Measurements from ENCODE around the gene UNC13D.

Gene UNC13D

DNA sequence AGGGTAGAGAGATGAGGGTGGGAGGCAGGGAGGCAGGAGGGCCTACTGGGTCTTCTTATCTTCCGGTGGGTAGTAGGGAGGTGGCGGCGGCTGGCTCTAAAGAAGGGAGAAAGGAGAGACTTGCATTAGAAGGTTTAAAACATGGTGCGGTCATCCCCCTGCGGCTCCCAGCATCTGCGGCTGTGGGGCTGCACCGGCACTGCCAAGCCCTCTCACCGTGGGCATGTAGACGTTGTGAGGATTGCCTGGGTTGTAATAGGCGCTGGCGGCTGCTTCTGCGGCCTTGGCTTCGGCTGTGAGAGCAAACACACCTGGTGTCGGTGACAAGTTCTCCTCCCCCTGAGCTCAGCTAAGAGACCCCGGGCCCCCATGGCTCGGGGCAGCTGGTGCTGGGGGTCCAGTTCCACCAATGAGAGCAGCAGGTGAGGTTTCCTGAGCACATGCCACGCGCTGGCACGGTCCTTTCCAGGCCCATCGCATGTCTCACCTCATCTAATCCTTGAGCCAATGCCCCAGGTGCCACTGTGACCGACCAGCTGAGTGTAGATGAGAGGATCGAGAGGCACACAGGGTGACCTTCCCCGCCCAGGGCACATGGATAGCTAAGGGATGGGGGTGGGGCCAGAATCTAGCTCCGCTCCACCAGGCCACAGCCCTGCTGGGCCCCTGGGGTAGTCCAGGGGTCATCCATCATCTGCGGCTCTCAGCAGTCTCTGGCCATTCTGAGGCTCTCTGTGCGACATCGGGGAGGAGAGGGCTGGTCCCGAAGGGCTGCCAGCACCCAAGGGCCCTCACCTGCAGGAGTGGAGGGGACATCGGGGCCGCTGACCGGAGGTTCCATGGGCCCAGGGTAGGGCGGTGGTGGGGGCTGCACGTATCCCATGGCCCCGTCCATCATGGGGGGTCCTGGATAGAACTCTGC is 2.7 kb upstream of the UNC13D start:
- H3K27ac Mint-ChIP-seq, result peak overlapping the region; percentile 96

DNA sequence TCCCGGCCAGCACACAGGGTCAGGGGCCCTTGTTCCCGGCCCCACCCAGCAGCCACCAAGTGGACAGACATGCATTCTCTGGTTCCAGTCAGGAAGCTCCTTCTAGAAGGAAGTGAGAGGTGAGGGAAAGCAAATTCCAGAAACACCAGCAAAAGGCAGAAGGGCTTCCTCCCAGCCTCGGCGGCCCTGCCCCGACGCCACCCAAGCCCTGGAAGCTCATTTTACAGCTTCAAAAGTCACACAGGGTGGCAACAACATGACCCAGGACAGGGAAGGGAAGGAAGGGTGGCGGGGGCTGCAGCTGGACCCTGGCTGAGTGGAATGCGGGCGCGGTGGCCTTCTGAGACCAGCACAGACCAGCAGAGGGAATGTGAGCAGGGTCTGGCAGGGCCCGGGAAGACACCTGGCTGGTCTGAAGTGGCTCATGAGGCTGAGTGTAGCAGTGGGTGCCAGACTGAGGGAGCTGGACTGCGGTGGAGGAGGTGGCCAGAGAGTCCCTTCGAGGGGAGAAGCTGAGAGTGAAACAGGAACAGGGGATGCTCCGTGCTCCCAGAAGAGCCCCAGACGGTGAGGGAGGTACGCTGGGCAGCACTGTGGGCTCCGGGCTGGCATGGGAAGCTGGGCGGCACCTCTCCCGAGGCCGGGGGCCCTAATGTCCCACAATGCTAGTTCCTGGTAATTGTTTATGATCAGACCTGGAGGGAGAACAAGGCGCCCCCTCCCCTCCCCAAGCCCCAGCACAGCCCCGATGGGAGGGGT is 1.9 kb upstream of the UNC13D start:
- peaks cover 26% of the 10 kb centered on the region for H3K4me1 Mint-ChIP-seq
- no peak for ATAC-seq

More for the DNA sequence above, 2.7 kb upstream of the UNC13D start:
- DNase-seq (ENCODE audit: low spot score in 2 of 2) (no peak), ATAC-seq (no peak)
- H3K36me3 Mint-ChIP-seq, result peaks cover 85% of the 10 kb centered on the region
- peaks cover 24% of the 10 kb centered on the region for H3K4me1 Mint-ChIP-seq
- H3K9me3 Mint-ChIP-seq, result no peaks in the 10 kb centered on the region
- no peak overlapping the region for H3K4me3 Mint-ChIP-seq

DNA sequence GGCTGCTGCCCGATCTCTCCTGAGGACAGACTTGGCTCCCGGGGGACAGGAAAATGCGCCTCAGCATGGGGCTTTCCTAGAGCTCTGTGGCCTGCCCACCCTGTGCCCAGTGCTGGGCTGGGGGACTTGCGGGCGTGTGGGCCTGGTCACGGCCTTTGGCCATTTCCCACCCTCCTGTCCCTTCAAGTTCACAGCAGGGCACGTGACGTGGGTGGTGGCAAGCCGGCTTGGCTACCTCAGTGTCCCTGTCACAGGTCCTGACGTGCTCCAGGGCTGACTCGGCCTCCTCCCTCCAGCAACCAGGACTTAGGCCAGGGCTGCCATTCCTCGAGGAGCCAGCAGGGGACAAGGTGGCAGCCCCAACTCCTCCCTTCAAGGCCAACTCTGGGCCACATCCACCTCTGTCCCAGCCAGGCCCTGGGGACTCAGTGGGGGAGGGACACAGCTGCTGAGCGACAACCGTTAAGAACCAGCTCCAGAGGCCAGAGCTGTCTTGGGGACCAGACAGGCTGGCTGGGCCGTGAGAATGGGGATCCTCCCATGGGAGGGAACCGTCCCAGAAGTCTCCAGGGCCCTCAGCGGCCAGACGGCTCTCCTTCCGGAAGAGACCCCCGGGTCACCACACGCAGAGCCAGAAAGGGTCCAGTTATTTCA is 981 bp upstream of the UNC13D start:
- peak; percentile 53 to 77 for DNase-seq (ENCODE audit: low spot score in 2 of 2)
- H3K9me3 Mint-ChIP-seq, result no peaks in the 10 kb centered on the region

More for the DNA sequence above, 1.9 kb upstream of the UNC13D start:
- no peaks in the 10 kb centered on the region for H3K9me3 Mint-ChIP-seq
- peak overlapping the region; percentile 96 for H3K27ac Mint-ChIP-seq
- no peak overlapping the region for H3K4me3 Mint-ChIP-seq
- peaks cover 85% of the 10 kb centered on the region for H3K36me3 Mint-ChIP-seq
- no peak for DNase-seq (ENCODE audit: low spot score in 2 of 2)

DNA sequence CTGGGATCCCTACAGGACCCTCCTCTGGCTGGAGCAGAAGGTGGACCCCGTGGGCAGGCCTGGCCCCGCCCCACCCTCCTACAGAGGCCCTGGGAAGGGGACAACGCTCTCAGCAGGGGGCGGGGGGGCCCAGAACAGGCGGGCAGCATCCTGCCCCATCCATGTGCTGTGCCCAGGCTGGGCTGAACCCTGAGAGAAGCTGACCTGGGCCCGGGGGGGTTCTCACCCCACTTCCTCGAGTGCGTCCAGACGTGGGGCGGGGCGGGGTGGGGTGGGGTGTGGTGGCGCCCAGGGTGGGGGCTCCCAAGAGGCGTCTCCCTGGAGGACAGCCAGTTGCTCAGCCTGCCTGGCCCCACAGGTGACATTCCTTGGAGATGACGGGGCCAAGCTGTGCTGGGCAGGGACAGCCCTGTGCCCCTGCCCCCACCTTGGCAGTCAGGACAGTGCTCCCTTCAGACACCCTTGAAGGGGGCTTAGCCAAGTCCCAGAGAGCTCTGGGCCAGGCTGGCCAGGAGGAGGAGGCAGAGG is 390 bp upstream of the UNC13D start:
- H3K4me3 Mint-ChIP-seq, result peak overlapping the region; percentile 86
- H3K36me3 Mint-ChIP-seq, result peaks cover 85% of the 10 kb centered on the region
- H3K9me3 Mint-ChIP-seq, result no peaks in the 10 kb centered on the region
- ATAC-seq (peak; percentile 40), DNase-seq (ENCODE audit: low spot score in 2 of 2) (no peak)
- peaks cover 26% of the 10 kb centered on the region for H3K4me1 Mint-ChIP-seq
- H3K27ac Mint-ChIP-seq, result peak overlapping the region; percentile 96

More for the DNA sequence above, 981 bp upstream of the UNC13D start:
- Mint-ChIP-seq H3K4me3 (peak overlapping the region; percentile 86), H3K4me1 (peaks cover 26% of the 10 kb centered on the region), H3K27ac (peak overlapping the region; percentile 96), H3K36me3 (peaks cover 85% of the 10 kb centered on the region)
- ATAC-seq, result peak; percentile 75

DNA sequence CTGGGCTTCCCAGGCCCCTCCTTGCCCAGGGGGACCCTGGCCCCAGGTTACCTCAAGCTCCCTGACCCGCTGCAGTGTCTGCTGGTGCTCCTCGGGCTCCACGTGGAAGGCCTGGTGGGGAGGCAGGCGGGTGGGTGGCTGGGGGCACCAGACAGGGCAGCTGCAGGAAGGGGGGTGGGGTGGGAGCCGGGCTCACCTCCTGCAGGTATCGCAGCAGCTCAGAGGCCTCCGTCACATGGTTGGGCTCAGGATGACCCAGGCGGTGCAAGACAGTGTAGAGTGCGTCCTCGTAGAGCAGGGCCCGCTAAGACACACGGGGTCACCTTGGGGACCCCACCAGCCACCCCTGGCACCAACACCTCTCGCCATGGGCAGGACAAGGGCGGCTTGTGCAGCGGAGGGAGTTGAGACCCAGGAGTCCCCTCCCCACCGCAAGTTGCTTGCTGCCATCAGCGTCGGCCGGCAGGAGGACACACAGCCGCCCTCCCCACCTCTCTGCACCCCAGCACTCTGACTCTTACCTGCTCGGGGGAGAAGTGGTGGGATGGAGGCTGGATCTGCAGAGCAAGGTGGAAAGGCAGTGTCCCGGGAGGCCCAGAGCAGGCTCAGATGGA is 1.1 kb downstream of the UNC13D start:
- H3K36me3 Mint-ChIP-seq, result peaks cover 85% of the 10 kb centered on the region
- no peaks in the 10 kb centered on the region for H3K9me3 Mint-ChIP-seq
- H3K4me1 Mint-ChIP-seq, result peaks cover 21% of the 10 kb centered on the region
- DNase-seq (ENCODE audit: low spot score in 2 of 2) (no peak), ATAC-seq (peak; percentile 25)
- H3K4me3 Mint-ChIP-seq, result peak overlapping the region; percentile 86
- peak overlapping the region; percentile 96 for H3K27ac Mint-ChIP-seq

DNA sequence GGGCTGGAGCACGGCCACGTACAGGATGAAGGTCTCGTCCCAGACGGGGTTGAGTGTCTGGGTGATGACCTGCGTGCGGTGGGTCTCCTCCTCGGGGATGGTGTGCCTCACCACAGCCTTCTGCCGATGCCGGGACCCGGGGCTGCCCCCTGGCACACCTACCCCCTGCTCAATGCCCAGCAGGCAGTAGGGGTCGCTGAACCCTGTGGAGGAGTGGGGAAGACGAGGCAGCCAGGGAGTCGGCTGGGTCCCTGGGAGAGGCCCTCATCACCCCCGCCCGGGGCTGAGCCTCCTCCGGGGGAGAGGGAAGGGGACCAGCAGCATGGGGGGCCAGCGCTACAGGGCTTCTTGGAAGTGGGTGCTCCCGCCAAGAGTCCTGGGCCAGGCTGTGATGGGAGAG is 1.8 kb downstream of the UNC13D start:
- ATAC-seq, result no peak
- no peak for DNase-seq (ENCODE audit: low spot score in 2 of 2)
- Mint-ChIP-seq H3K36me3 (peaks cover 85% of the 10 kb centered on the region), H3K4me3 (peak overlapping the region; percentile 86), H3K9me3 (no peaks in the 10 kb centered on the region), H3K27ac (peak overlapping the region; percentile 86), H3K4me1 (peaks cover 21% of the 10 kb centered on the region)

DNA sequence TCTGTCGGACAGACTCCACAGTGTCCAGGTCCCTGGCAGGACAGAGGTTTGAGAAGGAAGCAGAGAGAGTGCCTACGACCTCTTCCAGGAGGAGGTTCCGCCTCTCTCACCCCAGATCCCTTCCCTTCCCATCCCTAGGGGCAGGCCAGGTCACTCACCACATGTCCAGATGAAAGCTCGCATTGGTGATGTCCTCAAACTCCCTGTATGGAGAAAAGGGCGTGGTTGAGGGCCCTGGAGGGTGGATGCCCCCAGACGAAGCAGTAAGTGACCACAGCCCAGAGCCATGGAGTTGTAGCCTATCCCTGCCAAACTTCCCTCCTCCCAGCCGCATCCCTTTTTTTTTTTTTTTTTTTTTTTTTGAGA is 3.4 kb downstream of the UNC13D start:
- Mint-ChIP-seq H3K4me1 (peaks cover 15% of the 10 kb centered on the region), H3K36me3 (peaks cover 82% of the 10 kb centered on the region), H3K27ac (no peak overlapping the region), H3K4me3 (no peak overlapping the region), H3K9me3 (no peaks in the 10 kb centered on the region)
- DNase-seq (ENCODE audit: low spot score in 2 of 2), result no peak
- no peak for ATAC-seq

DNA sequence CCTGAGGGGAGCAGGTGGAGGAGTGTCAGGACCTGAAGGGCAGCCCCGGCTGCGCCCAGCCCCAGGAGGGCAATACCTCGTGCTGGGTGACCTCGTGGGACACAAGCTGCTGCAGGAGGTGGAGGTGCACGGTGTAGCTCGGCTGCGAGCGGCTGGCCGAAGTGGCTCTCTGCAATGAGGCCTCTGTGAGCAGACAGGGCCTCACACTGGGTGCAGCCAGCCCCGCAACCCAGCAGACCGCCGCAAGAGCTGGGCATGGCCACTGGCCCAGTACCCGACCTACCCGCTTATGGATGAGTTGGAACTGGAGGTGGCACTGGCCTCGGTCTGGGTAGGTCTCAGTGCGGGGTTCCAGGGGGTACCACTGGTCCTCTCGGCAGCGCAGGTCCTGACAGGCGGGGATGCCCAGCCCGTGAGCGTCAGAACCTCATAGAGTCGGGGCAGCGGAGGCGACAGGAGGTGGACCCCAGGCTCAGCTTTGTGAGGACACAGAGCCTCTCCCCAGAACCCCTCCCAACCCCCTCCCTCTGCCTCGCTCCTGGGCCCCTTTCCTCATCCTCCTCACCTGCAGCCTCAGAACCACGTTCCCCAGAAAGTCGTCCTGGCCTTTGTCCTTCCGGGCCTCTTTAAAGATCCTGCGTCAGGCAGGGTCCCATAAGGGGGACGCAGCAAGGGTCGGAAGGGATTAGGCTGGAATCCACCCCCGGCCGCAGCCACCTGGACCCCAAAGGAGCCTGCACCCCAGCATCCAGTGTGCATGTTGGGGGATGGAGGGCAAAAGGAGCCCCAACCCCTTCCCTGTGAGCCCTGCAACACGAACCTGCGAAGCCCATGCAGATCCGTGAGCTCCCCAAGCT is 4.0 kb downstream of the UNC13D start:
- ATAC-seq, result no peak
- Mint-ChIP-seq H3K4me1 (peaks cover 9% of the 10 kb centered on the region), H3K27ac (peak overlapping the region; percentile 17), H3K9me3 (no peaks in the 10 kb centered on the region), H3K4me3 (no peak overlapping the region), H3K36me3 (peaks cover 82% of the 10 kb centered on the region)
- no peak for DNase-seq (ENCODE audit: low spot score in 2 of 2)

DNA sequence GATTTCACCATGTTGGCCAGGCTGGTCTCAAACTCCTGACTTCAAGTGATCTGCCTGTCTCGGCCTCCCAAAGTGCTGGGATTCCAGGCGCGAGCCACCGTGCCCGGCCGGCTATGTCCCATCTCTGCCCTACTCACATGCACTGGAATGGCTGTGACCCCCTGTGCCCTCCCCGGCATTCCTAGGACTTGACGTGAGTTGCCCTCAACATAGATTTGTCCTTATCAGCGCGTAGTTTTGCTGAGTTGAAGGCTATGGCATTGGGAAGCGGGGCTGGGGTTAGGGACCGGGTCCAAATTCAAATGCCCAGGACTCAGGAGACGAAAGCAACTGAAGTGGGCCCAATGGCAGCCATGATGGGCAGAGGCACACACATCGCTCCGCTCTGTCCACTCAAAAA is 5.8 kb downstream of the UNC13D start:
- no peak overlapping the region for H3K4me3 Mint-ChIP-seq
- peak overlapping the region; percentile 34 for H3K27ac Mint-ChIP-seq
- H3K4me1 Mint-ChIP-seq, result peaks cover 23% of the 10 kb centered on the region
- no peak for ATAC-seq
- H3K36me3 Mint-ChIP-seq, result peaks cover 92% of the 10 kb centered on the region
- no peak for DNase-seq (ENCODE audit: low spot score in 2 of 2)
- H3K9me3 Mint-ChIP-seq, result no peaks in the 10 kb centered on the region

DNA sequence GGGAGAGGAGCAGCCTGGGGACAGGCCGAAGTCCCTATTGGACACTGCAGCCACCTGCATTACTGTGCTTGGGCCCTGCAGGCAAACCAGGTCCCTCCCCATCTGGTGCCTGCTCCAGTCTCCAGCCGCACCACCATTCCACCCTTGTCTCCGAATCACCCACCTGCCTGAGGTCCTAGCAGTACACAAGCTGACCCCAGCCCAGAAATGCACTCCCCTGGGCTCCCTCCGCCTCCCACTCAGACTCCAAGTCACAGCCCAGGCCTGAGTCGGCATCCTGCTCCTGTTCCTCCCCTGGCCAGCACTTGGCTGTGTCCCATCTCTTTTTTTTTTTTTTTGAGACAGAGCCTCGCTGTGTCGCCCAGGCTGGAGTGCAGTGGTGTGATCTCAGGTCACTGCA is 6.3 kb downstream of the UNC13D start:
- Mint-ChIP-seq H3K9me3 (no peaks in the 10 kb centered on the region), H3K36me3 (peaks cover 92% of the 10 kb centered on the region), H3K4me3 (no peak overlapping the region)

DNA sequence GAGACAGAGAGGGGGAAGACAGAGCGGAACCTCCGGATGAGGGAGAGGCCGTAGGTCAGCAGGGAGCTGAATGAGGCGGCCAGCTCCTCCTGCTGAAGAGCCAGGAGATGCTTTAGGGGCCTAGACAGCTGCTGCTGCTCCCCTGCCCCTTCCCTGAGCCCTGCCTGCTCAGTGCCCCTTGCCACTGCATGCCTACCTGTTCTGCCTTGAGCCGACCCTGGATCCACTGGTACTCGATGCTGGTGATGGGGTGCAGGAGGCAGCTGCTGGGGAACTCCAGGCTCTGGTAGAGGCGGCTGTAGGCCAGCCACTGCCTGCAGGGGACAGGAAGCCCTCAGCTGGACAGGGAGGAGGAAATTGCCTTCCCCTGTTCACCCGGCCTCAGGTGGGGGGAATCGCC is 7.6 kb downstream of the UNC13D start:
- peaks cover 34% of the 10 kb centered on the region for H3K4me1 Mint-ChIP-seq
- H3K9me3 Mint-ChIP-seq, result no peaks in the 10 kb centered on the region
- H3K27ac Mint-ChIP-seq, result peak overlapping the region; percentile 50
- ATAC-seq (no peak), DNase-seq (ENCODE audit: low spot score in 2 of 2) (no peak)
- no peak overlapping the region for H3K4me3 Mint-ChIP-seq
- peaks cover 93% of the 10 kb centered on the region for H3K36me3 Mint-ChIP-seq

More for the DNA sequence above, 6.3 kb downstream of the UNC13D start:
- Mint-ChIP-seq H3K27ac (peak overlapping the region; percentile 34), H3K4me1 (peaks cover 28% of the 10 kb centered on the region)
- DNase-seq (ENCODE audit: low spot score in 2 of 2), result no peak
- no peak for ATAC-seq

DNA sequence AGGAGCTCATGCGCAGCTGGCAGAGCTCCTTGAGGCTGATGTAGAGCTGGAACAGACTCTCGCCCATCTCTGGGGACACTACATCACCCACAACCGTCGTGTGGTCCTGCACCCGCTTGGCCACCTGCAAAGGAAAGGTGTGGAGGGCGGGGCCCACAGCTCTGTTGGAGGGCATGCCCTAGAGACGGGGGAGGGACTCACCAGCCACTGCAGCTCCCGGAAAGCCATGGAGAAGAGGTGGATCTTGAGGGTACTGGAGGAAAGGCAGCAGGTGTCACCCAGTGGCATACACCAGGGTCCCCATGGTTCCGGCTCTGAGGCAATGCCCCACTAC is 8.6 kb downstream of the UNC13D start:
- DNase-seq (ENCODE audit: low spot score in 2 of 2) (no peak), ATAC-seq (no peak)
- Mint-ChIP-seq H3K4me3 (no peak overlapping the region), H3K36me3 (peaks cover 93% of the 10 kb centered on the region), H3K27ac (peak overlapping the region; percentile 98), H3K4me1 (peaks cover 34% of the 10 kb centered on the region), H3K9me3 (no peaks in the 10 kb centered on the region)

DNA sequence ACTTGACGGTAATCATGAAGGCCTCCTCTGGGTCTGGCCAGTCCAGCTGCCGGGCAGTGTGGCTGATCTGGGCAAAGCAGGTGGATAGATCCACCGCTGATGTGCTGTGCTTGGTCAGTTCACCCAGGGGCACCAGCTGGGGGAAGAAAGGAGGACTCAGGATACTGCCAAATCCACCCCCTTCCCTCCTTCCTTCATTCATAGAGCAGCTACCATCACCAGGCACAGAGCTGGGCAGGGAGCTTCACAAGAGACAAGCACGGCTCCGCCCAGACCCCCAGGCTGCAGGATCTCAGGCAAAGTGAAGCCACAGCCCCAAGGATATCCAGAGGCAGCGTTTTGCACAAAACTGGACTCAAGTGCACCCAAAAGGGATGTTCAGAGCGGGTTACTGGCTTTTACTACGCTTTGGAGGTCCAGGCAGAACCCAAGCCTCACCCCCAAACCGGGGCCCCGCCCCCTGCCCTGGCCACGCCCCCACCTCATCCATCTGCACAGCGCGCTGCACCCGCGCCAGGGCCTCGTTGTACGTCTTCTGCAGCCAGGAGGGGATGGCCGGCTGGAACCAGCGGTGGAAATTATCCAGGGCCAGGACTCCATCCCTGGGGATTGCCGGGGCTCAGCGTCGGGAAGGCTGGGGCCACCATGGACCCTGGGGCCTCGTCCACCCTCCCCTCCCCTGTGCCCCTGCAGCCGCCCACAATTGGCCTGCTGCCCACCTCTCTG is 9.1 kb downstream of the UNC13D start:
- DNase-seq (ENCODE audit: low spot score in 2 of 2), result no peak
- Mint-ChIP-seq H3K36me3 (peaks cover 93% of the 10 kb centered on the region), H3K9me3 (no peaks in the 10 kb centered on the region), H3K27ac (peak overlapping the region; percentile 98), H3K4me1 (peaks cover 35% of the 10 kb centered on the region), H3K4me3 (no peak overlapping the region)
- ATAC-seq, result no peak
